Right renal cortex interstitium (tissue), 3 donors: ENCODE measurements around the gene RALGPS1. TPM values are rescaled to one million over a fixed set of nuclear protein-coding genes. Genes with fewer than 3 reads are reported as not detected.

ENCODE experiments used
- DNase-seq, 3 donors: peaks; one replicate each; pipeline ENCODE4 v3.0.0-alpha.2; 2013; ENCODE audit warnings: low read depth in 3 of 3, low spot score in 2 of 3
- polyA plus RNA-seq, 3 donors: library from polyadenylated mRNA; unstranded; fragments of 120-200 nt; gene quantifications; one replicate each; pipeline ENCODE4 v1.2.1, GENCODE V29; 2013; ENCODE audit not compliant: insufficient read length in 3 of 3

Gene RALGPS1
- polyA plus RNA-seq, 3 donors: 20.2 to 21.0 (median 20.6) TPM

DNA sequence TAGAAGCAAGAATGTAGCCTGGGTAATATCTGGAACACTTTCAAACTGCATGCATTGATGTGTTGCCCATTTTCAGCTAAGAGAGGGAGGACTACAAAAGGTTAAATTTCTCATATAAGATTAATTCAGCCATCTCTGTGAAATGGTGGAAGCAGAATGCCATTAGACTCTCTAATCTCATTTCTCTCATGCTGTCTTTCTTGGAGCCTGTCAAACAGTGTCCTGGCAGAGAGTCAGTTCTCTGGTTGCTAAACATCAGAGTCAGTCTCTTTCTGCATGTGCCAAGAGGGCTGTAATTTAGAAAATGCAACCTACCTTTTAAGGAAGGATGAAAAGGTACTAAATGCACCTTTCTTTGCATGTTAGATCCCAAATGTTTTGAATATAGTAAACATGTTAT lies 349.1 kb downstream of the RALGPS1 start:
- no peak for DNase-seq

GRCh38 chr9:127264462-127265219 lies 350.1 kb downstream of the RALGPS1 start, which contains the start of gene GARNL3:
Gene GARNL3, plus strand, starts transcription at chr9:127264774. Its CDS starts 104 bp downstream, at chr9:127264878.
- DNase-seq: no peak

- no peak for DNase-seq
Measured at GRCh38 chr9:127267793-127268525, 353.4 kb downstream of the RALGPS1 start.

GRCh38 chr9:127269449-127269848 lies 354.9 kb downstream of the RALGPS1 start:
- no peak for DNase-seq

Other genes with a start within 250 kb of the RALGPS1 start
- 10 to 100 TPM; 13.2 to 17.4 (median 14.6) TPM for gene ZBTB43, start 109.7 kb upstream of the RALGPS1 start, polyA plus RNA-seq
- gene ZBTB34, start 54.1 kb upstream of the RALGPS1 start, polyA plus RNA-seq: 10 to 100 TPM; 21.7 to 22.7 (median 22.2) TPM
- 10 to 100 TPM in 2 of 3 donors, 1 to 10 TPM in 1; 8.7 to 11.4 (median 10.8) TPM for gene ANGPTL2, start 207.9 kb downstream of the RALGPS1 start, polyA plus RNA-seq